Measurements from ENCODE around the gene PNPT1.
"Not testable (repeated sequence)": the region's sequence is repeated elsewhere in the genome, so short reads cannot be mapped to it uniquely, and the experiment has no call there.

PNPT1 gene

GRCh38 chr2:55653255-55653654 lies 40.4 kb downstream of the PNPT1 start:
- no peak for DNase-seq

DNA sequence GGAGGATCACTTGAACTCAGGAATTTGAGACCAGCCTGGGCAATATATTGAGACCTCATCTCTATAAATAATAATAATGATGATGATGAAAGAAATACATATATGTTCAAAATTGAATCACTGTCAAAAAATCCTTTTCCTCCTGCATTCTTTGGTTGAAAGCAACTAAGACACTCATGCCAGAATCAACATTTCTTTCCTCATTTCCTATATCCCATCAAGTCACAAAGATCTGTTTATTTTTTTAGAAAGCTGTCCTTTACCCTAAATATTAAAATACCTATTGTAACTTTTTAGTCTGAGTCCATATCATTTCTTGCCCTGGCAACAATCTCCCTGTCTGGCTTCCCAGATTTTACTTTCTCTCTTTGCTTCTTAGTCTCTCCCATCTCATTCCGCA lies 44.4 kb downstream of the PNPT1 start:
- DNase-seq = no peak

GRCh38 chr2:55636831-55637230 lies 56.8 kb downstream of the PNPT1 start:
- no peak for DNase-seq

GRCh38 chr2:55628931-55629330 lies 64.7 kb downstream of the PNPT1 start:
- no peak for DNase-seq

GRCh38 chr2:55627915-55628314 lies 65.7 kb downstream of the PNPT1 start:
- DNase-seq = no peak

- no peak for DNase-seq
Observed at GRCh38 chr2:55621802-55622201, 71.8 kb downstream of the PNPT1 start.

- DNase-seq = peak; percentile 56
Observed at GRCh38 chr2:55620123-55620779, 73.4 kb downstream of the PNPT1 start.

- DNase-seq = peak; percentile 67
Observed at GRCh38 chr2:55618275-55619055, 75.2 kb downstream of the PNPT1 start.

- no peak for DNase-seq
Observed at GRCh38 chr2:55618025-55618274, 75.7 kb downstream of the PNPT1 start.

DNA sequence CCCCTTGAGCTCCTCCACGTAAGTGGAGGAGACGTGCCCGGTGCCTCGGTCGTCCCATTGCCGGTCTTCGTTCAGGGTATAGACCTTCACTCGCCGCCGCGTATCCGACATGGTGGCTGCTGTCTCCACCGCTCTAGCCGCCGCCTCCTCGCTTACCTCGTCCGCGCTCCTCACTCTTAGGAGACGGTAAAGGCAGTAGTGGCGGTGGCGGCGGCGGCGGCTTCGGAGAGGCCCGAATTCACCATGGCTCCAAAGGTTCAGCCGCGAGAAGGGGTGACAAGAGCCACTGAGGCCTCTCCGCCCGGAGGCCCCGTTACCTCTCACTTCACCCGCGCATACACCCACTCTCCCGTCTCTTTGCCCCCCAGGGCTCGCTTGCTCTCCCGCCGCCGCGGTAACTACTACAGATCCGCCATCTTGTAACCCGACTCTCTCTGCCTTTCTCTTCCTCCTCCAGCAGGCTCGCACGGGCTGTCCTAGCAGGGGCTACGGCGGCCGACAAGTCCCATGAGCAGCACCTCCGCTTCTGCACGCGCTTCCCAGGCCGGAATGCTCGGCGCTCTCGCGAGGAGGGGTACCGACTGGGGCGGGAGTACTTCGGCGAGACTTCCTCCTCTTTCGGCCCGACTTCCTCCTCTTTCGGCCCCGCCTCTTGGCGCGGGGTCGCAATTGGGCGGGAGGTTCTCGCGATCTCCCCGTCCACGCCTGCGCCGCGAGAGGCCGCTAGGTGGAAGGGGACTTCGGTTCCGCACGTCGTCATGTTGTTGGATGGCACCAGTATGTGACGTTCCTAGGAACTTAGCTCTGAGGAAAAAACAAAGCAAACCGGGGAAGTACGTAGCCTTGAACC lies 76.2 kb downstream of the PNPT1 start, which contains the start of gene PPP4R3B:
Gene PPP4R3B, minus strand, starts transcription at position 448 of the 850 bp plus-strand sequence. Its CDS starts 337 bp downstream, at position 111.
- DNase-seq = peak; percentile 96

- peak; percentile 61 for DNase-seq
Observed at GRCh38 chr2:55616551-55617174, 77.0 kb downstream of the PNPT1 start.

- no peak for DNase-seq
Observed at GRCh38 chr2:55611997-55612396, 81.6 kb downstream of the PNPT1 start.

DNA sequence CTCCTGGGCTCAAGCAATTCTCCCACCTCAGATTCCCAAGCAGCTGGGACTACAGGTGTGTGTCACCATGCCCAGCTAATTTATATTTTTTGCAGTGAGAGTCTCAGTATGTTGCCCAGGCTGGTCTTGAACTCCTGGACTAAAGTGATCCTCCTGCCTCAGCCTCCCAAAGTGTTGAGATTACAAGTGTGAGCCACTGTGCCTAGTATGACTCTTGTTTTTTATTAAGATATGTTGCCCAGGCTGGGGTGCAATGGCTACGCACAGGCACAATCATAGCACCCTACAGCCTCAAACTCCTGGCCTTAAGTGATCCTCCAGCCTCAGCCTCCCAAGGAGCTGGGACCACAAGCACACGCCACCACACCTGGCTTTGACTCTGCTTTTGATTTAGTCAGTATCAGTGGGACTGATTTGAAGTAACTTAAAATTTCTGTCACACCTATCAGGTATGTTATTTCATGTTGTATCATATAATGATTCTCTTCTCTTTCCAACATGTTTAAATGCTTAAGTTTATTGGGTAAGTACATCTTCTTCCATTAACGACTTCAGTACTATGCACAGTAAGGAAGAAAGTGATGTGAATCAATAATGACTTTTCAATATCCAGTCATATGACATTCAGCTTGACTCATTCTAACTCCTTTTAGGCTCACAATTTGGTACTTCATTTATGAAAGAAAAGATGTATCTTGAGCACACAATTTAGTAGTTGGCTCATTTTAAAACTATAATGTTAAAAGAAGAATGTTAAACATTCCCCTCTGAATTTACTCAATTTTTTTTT lies 82.5 kb downstream of the PNPT1 start:
- DNase-seq = no peak

- no peak for DNase-seq
Observed at GRCh38 chr2:55609938-55610578, 83.6 kb downstream of the PNPT1 start.

- DNase-seq = no peak
Observed at GRCh38 chr2:55609193-55609794, 84.3 kb downstream of the PNPT1 start.

- no peak for DNase-seq
Observed at GRCh38 chr2:55607717-55608116, 85.9 kb downstream of the PNPT1 start.

GRCh38 chr2:55604027-55604565 lies 89.5 kb downstream of the PNPT1 start:
- no peak for DNase-seq

DNA sequence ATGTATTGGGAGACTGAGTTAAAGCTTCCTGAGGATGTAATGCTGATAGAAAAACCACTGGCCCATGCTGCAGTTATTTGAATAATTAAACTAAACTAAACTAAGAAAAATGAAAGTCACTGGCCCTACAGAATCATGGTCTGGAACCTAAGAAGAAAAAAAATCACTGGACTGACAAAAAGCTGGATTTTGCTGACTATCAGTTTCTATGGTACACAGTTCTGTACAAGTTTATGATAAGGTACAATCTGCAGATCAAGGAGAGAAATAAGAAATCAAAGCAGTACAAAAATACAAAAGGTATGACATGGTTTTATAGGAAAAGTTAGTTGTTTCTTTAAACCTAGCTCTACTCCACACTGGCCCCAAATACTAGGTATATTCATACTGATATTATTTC lies 91.8 kb downstream of the PNPT1 start:
- DNase-seq = no peak

DNA sequence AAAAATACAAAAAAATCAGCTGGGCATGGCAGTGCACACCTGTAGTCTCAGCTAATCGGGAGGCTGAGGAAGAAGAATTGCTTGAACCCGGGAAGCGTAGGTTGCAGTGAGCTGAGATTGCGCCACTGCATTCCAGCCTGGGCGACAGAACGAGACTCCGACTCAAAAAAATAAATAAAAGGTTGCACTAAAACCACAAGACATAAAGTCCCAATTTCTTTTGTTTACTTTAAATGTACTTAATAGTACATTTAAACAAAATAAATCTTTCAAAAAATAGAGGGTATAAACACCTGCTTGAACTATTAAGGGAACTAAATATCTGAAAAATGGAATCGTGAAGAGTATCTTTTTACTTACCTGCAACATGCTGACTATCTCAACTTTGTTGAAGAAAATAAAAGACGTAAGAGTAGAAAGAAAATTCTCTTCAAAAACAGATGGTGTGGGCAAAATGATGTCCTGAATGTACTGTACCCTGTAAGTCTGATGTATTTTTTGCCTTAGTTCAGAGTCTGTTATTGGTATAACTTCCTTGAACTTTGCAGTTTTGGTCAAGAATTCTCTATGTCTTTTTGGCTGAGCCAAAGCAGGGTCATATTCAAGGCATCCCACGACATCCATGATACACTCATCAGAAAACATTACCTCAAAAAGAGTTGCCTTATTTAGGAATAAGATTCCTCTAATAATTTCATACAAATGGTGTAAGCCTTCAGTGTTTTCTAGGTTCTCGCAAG lies 95.4 kb downstream of the PNPT1 start:
- DNase-seq = no peak

- DNase-seq = not testable (repeated sequence)
Observed at GRCh38 chr2:55596795-55597194, 96.8 kb downstream of the PNPT1 start.

Measured in activated CD8-positive, alpha-beta memory T cell treated with anti-CD3 and anti-CD28 coated beads, Interleukin-2, amount 50 U/mL, for 48 hours (primary cell).